ENCODE data around the gene CRIM1. TPM values are rescaled to one million over a fixed set of nuclear protein-coding genes. Genes with fewer than 3 reads are reported as not detected.

CRIM1 gene
- total RNA-seq, 2 donors from 2014 or later: 26.7 to 26.9 TPM

DNA sequence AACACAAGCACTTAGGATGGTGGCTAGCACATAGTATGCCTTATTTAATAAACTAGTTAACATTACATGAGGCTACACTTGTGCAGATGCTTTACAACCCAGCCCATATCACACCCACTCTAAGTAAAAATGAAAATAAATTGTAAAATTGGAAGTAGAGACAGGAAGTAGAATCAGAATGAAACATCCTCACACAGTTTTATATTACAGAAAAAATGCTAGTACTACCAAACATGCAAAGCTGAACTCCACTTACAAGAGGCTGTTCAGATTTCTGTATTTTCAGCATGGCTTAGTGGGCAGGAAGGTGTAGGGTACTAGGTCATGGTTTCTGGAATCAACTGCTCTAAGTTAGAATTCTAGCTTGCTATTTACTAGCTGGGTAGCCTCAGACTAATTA lies 18.2 kb upstream of the CRIM1 start:
- no peak overlapping the region for H3K4me3 Mint-ChIP-seq
- Histone ChIP-seq H3K27ac (ENCODE audit: low read depth, low read length) (no peak overlapping the region), H3K4me1 (ENCODE audit: control insufficient read depth, insufficient read depth, low read length) (no peaks in the 10 kb centered on the region)

DNA sequence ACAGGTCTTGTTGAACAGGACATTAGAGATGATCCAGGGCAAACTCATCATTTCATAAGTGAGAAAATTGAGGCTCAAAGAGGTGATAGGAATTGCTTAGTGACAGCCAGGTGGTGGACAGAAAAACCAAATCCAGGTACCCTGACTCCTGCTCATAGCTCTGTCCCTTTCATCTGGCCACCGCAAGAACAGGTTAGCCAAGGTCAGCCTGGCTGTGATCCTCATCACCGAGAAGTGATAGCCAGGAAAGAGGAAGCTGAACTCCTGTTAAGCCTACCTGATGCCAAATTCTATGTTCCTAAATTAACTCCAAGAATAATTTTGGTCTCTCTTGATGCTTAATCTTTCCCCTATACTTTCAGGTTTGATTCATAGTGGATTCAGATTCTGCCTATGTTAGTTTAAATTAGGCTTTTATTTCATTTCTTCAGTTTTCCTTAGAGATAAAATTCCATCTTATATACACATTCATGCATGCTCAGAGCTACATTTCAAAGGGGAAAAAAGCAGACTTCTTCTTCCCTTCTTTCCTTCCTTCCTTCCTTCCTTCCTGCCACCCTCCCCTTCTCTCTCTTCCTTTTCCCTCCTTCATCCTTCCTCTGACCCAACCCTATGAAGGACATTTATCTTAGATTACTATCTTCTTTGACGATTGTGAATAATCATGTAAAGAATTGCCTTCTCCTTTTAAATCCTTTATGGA lies 17.3 kb upstream of the CRIM1 start:
- Mint-ChIP-seq H3K36me3 (ENCODE audit: low read depth) (no peaks in the 10 kb centered on the region), H3K27me3 (ENCODE audit: insufficient read depth) (no peaks in the 10 kb centered on the region), H3K27ac (no peak overlapping the region), H3K4me1 (peaks cover 2% of the 10 kb centered on the region), H3K4me3 (no peak overlapping the region), H3K9me3 (no peaks in the 10 kb centered on the region)
- Histone ChIP-seq H3K27me3 (ENCODE audit: control insufficient read depth, insufficient read depth, low read length, poor library complexity, severe bottlenecking) (no peaks in the 10 kb centered on the region), H3K4me1 (ENCODE audit: control insufficient read depth, insufficient read depth, low read length) (no peaks in the 10 kb centered on the region), H3K9me3 (ENCODE audit: control insufficient read depth, low read length) (no peaks in the 10 kb centered on the region), H3K36me3 (ENCODE audit: control insufficient read depth, insufficient read depth, low read length) (no peaks in the 10 kb centered on the region), H3K27ac (ENCODE audit: low read depth, low read length) (no peak overlapping the region), H3K9ac (ENCODE audit: extremely low read depth, low read length, poor library complexity, severe bottlenecking) (no peak overlapping the region), H3K4me3 (ENCODE audit: low read length) (no peak overlapping the region)
- TF ChIP-seq, protein P1, sequence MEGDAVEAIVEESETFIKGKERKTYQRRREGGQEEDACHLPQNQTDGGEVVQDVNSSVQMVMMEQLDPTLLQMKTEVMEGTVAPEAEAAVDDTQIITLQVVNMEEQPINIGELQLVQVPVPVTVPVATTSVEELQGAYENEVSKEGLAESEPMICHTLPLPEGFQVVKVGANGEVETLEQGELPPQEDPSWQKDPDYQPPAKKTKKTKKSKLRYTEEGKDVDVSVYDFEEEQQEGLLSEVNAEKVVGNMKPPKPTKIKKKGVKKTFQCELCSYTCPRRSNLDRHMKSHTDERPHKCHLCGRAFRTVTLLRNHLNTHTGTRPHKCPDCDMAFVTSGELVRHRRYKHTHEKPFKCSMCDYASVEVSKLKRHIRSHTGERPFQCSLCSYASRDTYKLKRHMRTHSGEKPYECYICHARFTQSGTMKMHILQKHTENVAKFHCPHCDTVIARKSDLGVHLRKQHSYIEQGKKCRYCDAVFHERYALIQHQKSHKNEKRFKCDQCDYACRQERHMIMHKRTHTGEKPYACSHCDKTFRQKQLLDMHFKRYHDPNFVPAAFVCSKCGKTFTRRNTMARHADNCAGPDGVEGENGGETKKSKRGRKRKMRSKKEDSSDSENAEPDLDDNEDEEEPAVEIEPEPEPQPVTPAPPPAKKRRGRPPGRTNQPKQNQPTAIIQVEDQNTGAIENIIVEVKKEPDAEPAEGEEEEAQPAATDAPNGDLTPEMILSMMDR (conservative IDR thresholded peaks at IDR 0.05): no peak
- WGBS, 2 experiments (ENCODE audit: insufficient coverage in 1 of 2, insufficient read length in 1 of 2): 94 to 100% methylated on average over 2 to 3 of the region's 3 CpGs
- no peak for DNase-seq

More for the DNA sequence above, 18.2 kb upstream of the CRIM1 start:
- no peak overlapping the region for H3K9ac ChIP-seq (ENCODE audit: extremely low read depth, low read length, poor library complexity, severe bottlenecking)
- Mint-ChIP-seq H3K27ac (no peak overlapping the region), H3K36me3 (ENCODE audit: low read depth) (no peaks in the 10 kb centered on the region), H3K4me1 (peaks cover 2% of the 10 kb centered on the region), H3K9me3 (no peaks in the 10 kb centered on the region), H3K27me3 (ENCODE audit: insufficient read depth) (no peaks in the 10 kb centered on the region)
- TF ChIP-seq, protein P1 (conservative IDR thresholded peaks at IDR 0.05): no peak
- H3K9me3 ChIP-seq (ENCODE audit: control insufficient read depth, low read length): no peaks in the 10 kb centered on the region
- no peaks in the 10 kb centered on the region for H3K36me3 ChIP-seq (ENCODE audit: control insufficient read depth, insufficient read depth, low read length)
- H3K4me3 ChIP-seq (ENCODE audit: low read length): no peak overlapping the region
- H3K27me3 ChIP-seq (ENCODE audit: control insufficient read depth, insufficient read depth, low read length, poor library complexity, severe bottlenecking): no peaks in the 10 kb centered on the region
- no peak for DNase-seq

DNA sequence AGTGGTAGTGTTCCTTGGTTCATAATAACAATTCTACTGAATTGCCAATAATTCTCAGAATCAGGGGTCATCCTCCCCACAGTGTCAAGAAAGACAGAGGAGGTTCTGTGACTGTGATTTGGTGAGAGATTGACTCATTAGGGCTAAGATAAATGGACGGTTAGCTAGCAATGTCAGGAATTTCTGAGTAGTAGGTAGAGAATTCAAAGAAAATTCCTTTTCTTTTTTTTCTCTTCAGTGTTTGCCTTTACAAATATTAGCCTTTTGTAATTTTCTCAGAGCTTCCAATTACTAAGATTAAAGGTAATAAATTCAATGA lies 16.8 kb upstream of the CRIM1 start:
- no peak overlapping the region for H3K4me3 Mint-ChIP-seq
- Histone ChIP-seq H3K9me3 (ENCODE audit: control insufficient read depth, low read length) (no peaks in the 10 kb centered on the region), H3K27me3 (ENCODE audit: control insufficient read depth, insufficient read depth, low read length, poor library complexity, severe bottlenecking) (no peaks in the 10 kb centered on the region), H3K27ac (ENCODE audit: low read depth, low read length) (no peak overlapping the region), H3K4me1 (ENCODE audit: control insufficient read depth, insufficient read depth, low read length) (no peaks in the 10 kb centered on the region), H3K9ac (ENCODE audit: extremely low read depth, low read length, poor library complexity, severe bottlenecking) (no peak overlapping the region), H3K36me3 (ENCODE audit: control insufficient read depth, insufficient read depth, low read length) (no peaks in the 10 kb centered on the region), H3K4me3 (ENCODE audit: low read length) (no peak overlapping the region)
- DNase-seq: no peak
- H3K4me1 Mint-ChIP-seq: peaks cover 2% of the 10 kb centered on the region
- H3K9me3 Mint-ChIP-seq: no peaks in the 10 kb centered on the region
- H3K36me3 Mint-ChIP-seq (ENCODE audit: low read depth): no peaks in the 10 kb centered on the region
- no peak overlapping the region for H3K27ac Mint-ChIP-seq
- H3K27me3 Mint-ChIP-seq (ENCODE audit: insufficient read depth): no peaks in the 10 kb centered on the region
- TF ChIP-seq, protein P1 (conservative IDR thresholded peaks at IDR 0.05): no peak
- 77% methylated on average over 1 of the region's 1 CpG; no CpG with 5 or more reads in 1 of the 2 experiments for WGBS, 2 experiments (ENCODE audit: insufficient coverage in 1 of 2, insufficient read length in 1 of 2)

Measured in endodermal cell (in vitro differentiated cells).